ENCODE data around the gene MET.
A peak's percentile ranks its signal among the peaks of the same experiment; 100 is the strongest.

The MET gene

GRCh38 chr7:116670409-116671015, 1.5 kb upstream of the MET start:
- H3K4me1 ChIP-seq (ENCODE audit: control insufficient read depth, insufficient read depth, low read length), result peaks cover 14% of the 10 kb centered on the region; the same call in 1 of the 2 replicates
- no peak for TF ChIP-seq ZNF426 (tag by site-specific recombination; IDR thresholded peaks at IDR 0.05)
- TF ChIP-seq ZNF140 (tag by site-specific recombination; IDR thresholded peaks at IDR 0.05), result no peak
- no peak for TF ChIP-seq ZNF624 (tag by site-specific recombination; IDR thresholded peaks at IDR 0.05)
- no peak for TF ChIP-seq ZNF510 (tag by site-specific recombination; IDR thresholded peaks at IDR 0.05; ENCODE audit: insufficient replicate concordance)
- TF ChIP-seq GFI1B (tag by site-specific recombination; IDR thresholded peaks at IDR 0.05), result no peak
- no peak for TF ChIP-seq ZNF449 (tag by site-specific recombination; IDR thresholded peaks at IDR 0.05)
- TF ChIP-seq REPIN1 (tag by site-specific recombination; IDR thresholded peaks at IDR 0.05; ENCODE audit: low read depth), result no peak
- no peak for TF ChIP-seq ZNF16 (tag by site-specific recombination; IDR thresholded peaks at IDR 0.05; ENCODE audit: low read depth)
- CTCF ChIA-PET, result interaction anchor here (0.6 to 1.6 kb wide), 5 partner anchors 17 to 140 kb away, joined by 3 to 10 read pairs (median 3); no protein-coding TSS in a partner anchor

GRCh38 chr7:116671111-116671510, 885 bp upstream of the MET start:
- H3K4me3 ChIP-seq (ENCODE audit: low read depth, low read length), result no peak overlapping the region
- TF ChIP-seq ZNF133 (tag by site-specific recombination; IDR thresholded peaks at IDR 0.05) (no peak), ZNF19 (tag by site-specific recombination; IDR thresholded peaks at IDR 0.05; ENCODE audit: low read depth) (no peak)
- H3K9me3 ChIP-seq (ENCODE audit: control insufficient read depth, insufficient read depth, low read depth, low read length), result no peaks in the 10 kb centered on the region
- peaks cover 18% of the 10 kb centered on the region; the same call in 1 of the 2 replicates for H3K4me1 ChIP-seq (ENCODE audit: control insufficient read depth, insufficient read depth, low read length)
- H3K27ac ChIP-seq (ENCODE audit: extremely low read depth, low read depth, low read length), result no peak overlapping the region
- ChIA-PET CTCF (interaction anchor here (0.6 to 2.4 kb wide), 10 partner anchors 9 to 139 kb away, joined by 3 to 18 read pairs (median 4); no protein-coding TSS in a partner anchor), POLR2A (interaction anchor here (1.0 kb wide), 2 partner anchors 13 to 145 kb away, joined by 3 to 4 read pairs; no protein-coding TSS in a partner anchor)
- H3K36me3 ChIP-seq (ENCODE audit: control insufficient read depth in 2 of 2, insufficient read depth in 1 of 2, low read length in 2 of 2), result no peaks in the 10 kb centered on the region

More at GRCh38 chr7:116670409-116671015, 1.5 kb upstream of the MET start:
- Histone ChIP-seq H3K4me3 (ENCODE audit: low read depth, low read length) (no peak overlapping the region), H3K9me3 (ENCODE audit: control insufficient read depth, insufficient read depth, low read depth, low read length) (no peaks in the 10 kb centered on the region), H3K27ac (ENCODE audit: extremely low read depth, low read depth, low read length) (no peak overlapping the region), H3K36me3 (ENCODE audit: control insufficient read depth in 2 of 2, insufficient read depth in 1 of 2, low read length in 2 of 2) (no peaks in the 10 kb centered on the region)
- POLR2A ChIA-PET, result no interaction called here

- no peaks in the 10 kb centered on the region for H3K36me3 ChIP-seq (ENCODE audit: control insufficient read depth in 2 of 2, insufficient read depth in 1 of 2, low read length in 2 of 2)
- ChIA-PET POLR2A (interaction anchor here (1.0 to 1.1 kb wide), 2 partner anchors 8 to 36 kb away, joined by 3 read pairs; no protein-coding TSS in a partner anchor), CTCF (interaction anchor here (0.8 to 2.4 kb wide), 5 partner anchors 15 to 548 kb away, joined by 3 to 18 read pairs (median 4); no protein-coding TSS in a partner anchor)
- H3K4me3 ChIP-seq (ENCODE audit: low read depth, low read length), result peak overlapping the region; percentile 71
- peaks cover 18% of the 10 kb centered on the region; the same call in 1 of the 2 replicates for H3K4me1 ChIP-seq (ENCODE audit: control insufficient read depth, insufficient read depth, low read length)
- peak overlapping the region; percentile 85 for H3K27ac ChIP-seq (ENCODE audit: extremely low read depth, low read depth, low read length)
- H3K9me3 ChIP-seq (ENCODE audit: control insufficient read depth, insufficient read depth, low read depth, low read length), result no peaks in the 10 kb centered on the region
- TF ChIP-seq SP2 (tag by site-specific recombination; IDR thresholded peaks at IDR 0.05) (no peak), ZNF530 (tag by site-specific recombination; IDR thresholded peaks at IDR 0.05; ENCODE audit: low read depth) (no peak), ZNF354C (tag by site-specific recombination; IDR thresholded peaks at IDR 0.05; ENCODE audit: borderline replicate concordance, low read depth) (no peak), ZNF324 (tag by site-specific recombination; IDR thresholded peaks at IDR 0.05) (no peak), ZNF157 (tag by site-specific recombination; IDR thresholded peaks at IDR 0.05) (no peak), ZNF624 (tag by site-specific recombination; IDR thresholded peaks at IDR 0.05) (no peak), ZBTB17 (tag by site-specific recombination; IDR thresholded peaks at IDR 0.05) (peak; percentile 81), MZF1 (tag by site-specific recombination; IDR thresholded peaks at IDR 0.05; ENCODE audit: borderline replicate concordance) (peak; percentile 52), PRDM2 (tag by site-specific recombination; IDR thresholded peaks at IDR 0.05; ENCODE audit: borderline replicate concordance) (no peak), HOXC10 (CRISPR knock-in tag; IDR thresholded peaks at IDR 0.05) (0 out of 2 replicates have a peak, but pooled peaks have one; percentile 7), SP3 (tag by site-specific recombination; IDR thresholded peaks at IDR 0.05) (no peak), ZNF155 (tag by site-specific recombination; IDR thresholded peaks at IDR 0.05) (no peak), ZNF561 (tag by site-specific recombination; IDR thresholded peaks at IDR 0.05; ENCODE audit: borderline replicate concordance) (peak; percentile 73; the same call in 1 of the 2 replicates)
Measured at GRCh38 chr7:116672596-116673456, 830 bp downstream of the MET start.

Measured in HEK293 (cell line).